GM18907 (cell line): ENCODE measurements around the gene TMC4.
"Not testable (repeated sequence)": the region's sequence is repeated elsewhere in the genome, so short reads cannot be mapped to it uniquely, and the experiment has no call there.

Experiments used
- ATAC-seq: cut with Tn5 transposase; IDR thresholded peaks from one replicate; pipeline ENCODE4 v1.9.1; 2021; ENCODE audit warnings: mild to moderate bottlenecking, moderate library complexity; ENCODE audit not compliant: unreplicated experiment

Gene TMC4

GRCh38 chr19:54172471-54173358 is at the start of gene TMC4:
TMC4 (minus strand) TSS chr19:54173160; CDS start chr19:54173117, 43 bp downstream.
- ATAC-seq, result no peak

- ATAC-seq, result not testable (repeated sequence)
Observed at GRCh38 chr19:54221947-54222346, 49.0 kb upstream of the TMC4 start.

DNA sequence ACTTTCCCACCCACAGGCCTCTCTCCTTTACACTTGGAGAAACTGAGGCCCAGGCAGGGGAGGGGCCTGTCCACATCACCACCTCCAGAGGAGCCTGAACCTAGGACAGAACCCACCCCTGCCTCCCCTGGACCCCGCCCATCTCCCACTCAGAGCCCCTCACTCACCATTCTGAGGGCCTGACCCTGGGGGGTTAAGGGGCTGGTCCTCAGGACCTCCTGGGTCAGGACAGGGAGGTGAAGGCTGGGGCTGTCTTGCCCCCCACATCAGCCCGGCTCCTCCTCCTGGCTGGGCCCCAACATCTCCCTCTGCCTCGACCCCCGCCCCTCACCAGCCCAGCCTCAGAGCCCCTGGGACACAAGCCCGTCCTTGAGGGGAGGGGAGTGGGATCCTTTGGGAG is 46.7 kb upstream of the TMC4 start:
- ATAC-seq, result not testable (repeated sequence)

DNA sequence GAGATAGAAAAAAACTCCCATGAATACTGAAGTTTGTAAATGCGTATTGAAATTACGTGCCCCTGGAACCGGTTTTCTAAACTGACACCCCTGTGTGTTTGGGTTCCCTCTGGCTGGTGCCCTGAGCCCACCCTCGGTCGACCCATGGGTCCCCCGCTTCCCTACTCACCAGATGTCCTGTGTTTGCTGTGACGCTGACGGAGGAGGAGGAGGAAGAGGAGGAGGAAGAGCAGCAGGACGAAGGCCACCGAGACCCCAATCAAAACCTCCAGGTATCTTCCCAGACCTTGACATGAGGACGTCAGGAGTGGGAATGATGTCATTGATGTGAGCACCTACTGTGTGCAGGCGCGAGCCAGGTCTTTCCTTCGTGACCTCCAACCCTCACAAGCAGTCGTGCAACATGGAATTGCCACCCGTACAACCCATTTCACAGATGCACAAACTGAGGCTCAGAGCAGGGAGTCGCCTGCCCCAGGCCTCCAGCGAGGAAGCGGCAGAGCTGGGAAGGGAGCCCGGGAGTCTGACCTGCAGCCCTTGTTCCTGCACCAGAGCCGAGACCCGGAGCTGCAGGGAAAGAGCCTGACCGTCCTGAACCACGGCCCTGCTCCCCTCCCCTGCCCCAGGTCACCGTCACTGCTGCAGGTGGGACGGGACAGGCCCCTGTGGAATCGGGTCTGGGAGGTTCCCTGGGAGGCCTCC is 46.2 kb upstream of the TMC4 start:
- ATAC-seq, result no peak

DNA sequence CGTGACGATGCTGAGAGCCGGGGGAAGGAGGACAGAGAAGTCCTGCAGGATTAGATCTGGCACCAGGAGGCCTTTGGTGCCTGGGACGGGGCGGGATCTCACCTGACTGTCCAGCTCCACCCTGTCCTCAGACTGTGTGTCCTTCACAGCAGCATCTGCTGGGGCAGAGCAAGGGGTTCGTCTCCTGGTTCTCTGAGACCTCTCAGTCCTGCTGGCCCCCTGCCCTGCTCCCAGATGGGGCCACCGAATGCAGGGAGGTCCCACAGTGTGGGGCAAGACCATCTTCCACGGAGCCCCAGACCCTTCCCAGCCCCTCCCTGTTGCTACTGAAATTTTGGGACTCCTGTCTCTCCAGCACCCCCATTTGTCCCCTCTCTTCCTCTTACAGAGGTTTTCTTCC is 45.3 kb upstream of the TMC4 start:
- no peak for ATAC-seq

GRCh38 chr19:54217517-54218247 is 44.7 kb upstream of the TMC4 start:
- not testable (repeated sequence) for ATAC-seq

DNA sequence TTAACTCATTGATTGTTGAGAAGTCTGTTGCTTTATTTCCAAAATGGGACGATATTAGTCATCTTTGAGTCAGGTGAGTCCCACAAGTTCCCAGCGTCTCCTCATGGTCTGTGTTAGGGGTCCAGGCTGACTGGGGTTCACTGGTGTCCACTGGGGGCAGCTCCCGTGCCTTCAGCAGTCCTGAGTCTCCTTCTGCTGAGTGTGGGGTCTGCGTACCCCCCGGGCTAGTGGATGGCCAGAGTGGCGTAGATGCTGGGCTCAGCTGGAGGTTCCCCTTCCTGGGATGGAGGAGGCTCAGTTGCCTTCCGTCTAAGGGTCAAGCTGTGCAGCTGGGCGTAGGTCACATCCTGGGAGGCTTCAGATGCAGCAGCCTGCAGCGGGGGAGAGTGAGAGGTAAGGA is 43.9 kb upstream of the TMC4 start:
- no peak for ATAC-seq

GRCh38 chr19:54214734-54215133 is 41.8 kb upstream of the TMC4 start:
- not testable (repeated sequence) for ATAC-seq

DNA sequence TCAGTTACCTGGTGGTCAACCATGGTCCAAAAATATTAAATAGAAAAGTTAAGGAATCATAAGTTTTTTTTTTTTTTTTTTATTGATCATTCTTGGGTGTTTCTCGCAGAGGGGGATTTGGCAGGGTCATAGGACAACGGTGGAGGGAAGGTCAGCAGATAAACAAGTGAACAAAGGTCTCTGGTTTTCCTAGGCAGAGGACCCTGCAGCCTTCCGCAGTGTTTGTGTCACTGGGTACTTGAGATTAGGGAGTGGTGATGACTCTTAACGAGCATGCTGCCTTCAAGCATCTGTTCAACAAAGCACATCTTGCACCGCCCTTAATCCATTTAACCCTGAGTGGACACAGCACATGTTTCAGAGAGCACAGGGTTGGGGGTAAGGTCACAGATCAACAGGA is 41.3 kb upstream of the TMC4 start:
- not testable (repeated sequence) for ATAC-seq

GRCh38 chr19:54211235-54211634 is 38.3 kb upstream of the TMC4 start:
- no peak for ATAC-seq

DNA sequence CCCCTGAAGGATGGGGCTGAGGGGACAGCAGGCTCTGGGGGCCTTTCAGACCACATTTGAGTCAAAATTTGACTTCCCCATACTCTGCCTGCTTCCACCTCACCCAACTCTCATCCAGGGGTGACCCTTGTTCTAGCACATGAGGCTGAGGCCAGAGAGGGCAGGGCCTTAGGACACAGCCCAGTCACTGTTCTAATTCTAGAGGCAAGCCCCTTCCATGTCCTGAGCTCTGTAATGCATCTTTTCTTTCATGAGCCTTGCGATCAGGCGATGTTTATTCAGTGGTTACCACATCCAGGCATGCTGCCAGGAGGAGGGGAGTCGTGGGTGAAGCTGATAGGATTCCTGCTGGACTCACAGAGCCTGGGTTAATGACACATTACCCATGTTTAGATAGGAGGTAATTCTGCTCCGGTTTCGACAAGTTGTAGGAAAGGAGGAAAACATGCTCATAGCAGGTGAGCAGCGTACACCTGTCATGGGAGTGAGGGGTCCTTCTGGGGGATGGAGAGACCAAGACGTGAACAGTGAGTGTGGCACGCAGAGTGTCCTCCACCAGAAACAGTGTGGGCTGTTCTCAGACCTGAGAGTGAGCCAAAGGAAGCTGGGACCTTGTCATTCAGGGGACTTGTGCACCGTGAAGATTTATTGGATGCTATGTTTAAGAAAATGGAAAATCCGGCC is 37.0 kb upstream of the TMC4 start:
- ATAC-seq, result no peak

- ATAC-seq, result no peak
Observed at GRCh38 chr19:54209058-54209810, 36.3 kb upstream of the TMC4 start.

DNA sequence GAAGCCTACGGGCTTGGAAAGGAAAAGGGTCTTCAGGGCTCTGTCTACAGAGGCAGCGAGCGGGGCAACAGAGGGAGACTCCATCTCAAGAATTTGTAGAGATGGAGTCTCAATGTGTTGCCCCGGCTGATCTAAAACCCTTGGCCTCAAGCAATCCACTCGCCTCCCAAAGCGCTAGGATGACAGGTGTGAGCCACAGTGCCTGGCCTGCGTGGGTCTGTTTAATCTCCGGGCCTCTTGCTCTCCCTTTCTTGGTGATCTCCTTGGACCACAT is 35.8 kb upstream of the TMC4 start:
- no peak for ATAC-seq

DNA sequence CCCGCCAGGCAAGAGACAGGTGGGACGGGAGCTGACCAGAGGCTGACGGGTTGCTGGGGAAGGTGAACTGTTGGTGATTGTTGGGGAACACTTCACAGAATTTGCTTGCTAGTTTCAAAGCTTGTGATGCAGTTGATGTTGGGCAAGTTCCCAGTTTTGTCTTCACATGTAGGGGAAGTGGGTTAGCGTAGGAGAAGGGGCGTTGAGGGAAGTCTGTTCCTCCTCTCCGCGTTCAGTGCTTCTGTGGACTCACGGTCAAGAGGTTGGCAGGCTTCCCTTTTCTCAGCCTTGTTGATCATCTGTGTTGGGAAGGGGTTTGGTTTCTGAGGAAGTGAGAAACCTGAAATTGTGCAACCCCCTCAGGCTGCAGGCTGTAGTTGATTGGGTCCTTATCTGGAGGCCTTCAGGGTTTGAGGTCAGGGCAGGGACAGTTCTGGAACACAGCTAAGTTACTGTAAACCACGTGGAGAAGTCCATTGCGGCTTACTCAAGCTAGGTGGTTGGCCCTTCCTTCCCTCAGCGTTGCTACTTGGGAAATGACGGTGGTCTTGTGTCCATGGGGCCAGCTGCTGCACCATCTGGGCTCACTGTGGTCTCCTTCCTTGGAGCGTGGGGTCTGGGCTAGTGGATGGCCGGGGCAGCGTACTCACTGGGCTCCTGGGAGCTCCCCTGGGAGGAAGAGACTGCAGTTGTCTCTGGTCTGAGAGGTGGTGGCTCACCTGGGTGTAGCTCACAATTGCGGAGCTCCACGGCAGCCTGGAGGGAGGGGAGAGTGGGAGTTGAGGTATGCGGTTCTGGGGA is 35.2 kb upstream of the TMC4 start:
- ATAC-seq, result peak; percentile 39

- no peak for ATAC-seq
Observed at GRCh38 chr19:54207676-54207982, 34.7 kb upstream of the TMC4 start.

- ATAC-seq, result not testable (repeated sequence)
Observed at GRCh38 chr19:54207193-54207592, 34.2 kb upstream of the TMC4 start.

DNA sequence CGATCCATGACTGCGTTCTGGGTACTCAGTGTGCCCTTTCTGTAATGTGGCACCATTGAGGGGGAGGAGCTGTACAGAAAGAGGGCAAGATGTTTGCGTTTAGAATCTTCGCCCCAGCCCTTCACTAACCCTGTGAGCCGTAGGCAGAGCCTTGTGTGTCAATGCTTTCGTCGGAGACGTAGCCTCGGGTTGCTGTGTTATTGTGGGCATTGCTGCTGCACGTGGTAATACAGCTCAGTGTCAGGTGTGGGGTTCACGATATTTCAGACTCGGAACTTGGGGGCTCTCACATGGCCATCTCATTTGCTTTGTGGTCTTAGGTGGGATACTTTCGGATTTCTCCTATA is 33.8 kb upstream of the TMC4 start:
- no peak for ATAC-seq

DNA sequence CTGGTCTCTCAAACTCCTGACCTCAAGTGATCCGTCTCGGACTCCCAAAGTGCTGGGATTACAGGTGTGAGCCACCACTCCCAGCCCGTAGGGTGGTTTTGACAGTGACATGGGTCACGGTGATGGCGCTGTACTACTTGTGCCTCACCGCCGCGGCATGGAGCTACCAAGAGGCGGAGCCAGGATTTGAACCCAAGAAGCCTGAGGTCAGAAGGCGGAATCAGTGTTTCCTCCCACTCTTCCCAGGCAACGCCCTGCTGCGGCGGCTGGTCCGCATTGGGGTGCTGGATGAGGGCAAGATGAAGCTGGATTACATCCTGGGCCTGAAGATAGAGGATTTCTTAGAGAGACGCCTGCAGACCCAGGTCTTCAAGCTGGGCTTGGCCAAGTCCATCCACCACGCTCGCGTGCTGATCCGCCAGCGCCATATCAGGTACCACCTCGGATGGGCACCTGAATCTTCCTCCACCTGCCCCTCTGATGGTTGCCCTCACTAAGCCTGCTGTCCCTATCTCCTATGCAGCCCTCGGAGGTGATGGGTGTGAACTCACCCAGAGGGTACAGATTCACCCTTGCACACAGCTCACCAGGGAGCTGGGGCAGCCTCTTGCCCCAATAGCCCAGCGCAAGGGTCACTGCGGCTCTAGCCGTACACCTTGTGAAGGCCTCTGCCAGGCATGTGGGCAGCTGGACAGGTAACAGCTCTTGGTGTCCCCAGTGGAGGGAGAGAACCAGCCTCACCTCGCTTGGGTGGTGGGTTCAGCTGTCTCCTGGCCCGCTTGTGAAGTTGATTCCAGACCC is 33.3 kb upstream of the TMC4 start:
- ATAC-seq, result no peak
